GM19351 (cell line): ENCODE data around the gene ECI1.
A peak's percentile ranks its signal among the peaks of the same experiment; 100 is the strongest.
"Not testable (repeated sequence)": the region's sequence is repeated elsewhere in the genome, so short reads cannot be mapped to it uniquely, and the experiment has no call there.

ENCODE experiments used
- ATAC-seq: cut with Tn5 transposase; IDR thresholded peaks from one replicate; pipeline ENCODE4 v1.9.1; 2021; ENCODE audit warnings: mild to moderate bottlenecking, moderate library complexity; ENCODE audit not compliant: unreplicated experiment

Gene ECI1

GRCh38 chr16:2212362-2213324 lies 38.7 kb downstream of the ECI1 start:
- no peak for ATAC-seq

GRCh38 chr16:2211923-2212347 lies 39.5 kb downstream of the ECI1 start:
- ATAC-seq = no peak

- ATAC-seq = no peak
Observed at GRCh38 chr16:2210386-2211365, 40.7 kb downstream of the ECI1 start, which contains the start of gene BRICD5. Gene BRICD5, minus strand, starts transcription at chr16:2210863. Its CDS starts 30 bp downstream, at chr16:2210833.

GRCh38 chr16:2210009-2210332 lies 41.4 kb downstream of the ECI1 start:
- no peak for ATAC-seq

GRCh38 chr16:2209258-2210008 lies 42.0 kb downstream of the ECI1 start:
- ATAC-seq = no peak

- ATAC-seq = no peak
Observed at GRCh38 chr16:2208772-2209171, 42.6 kb downstream of the ECI1 start.

GRCh38 chr16:2208308-2208707 lies 43.1 kb downstream of the ECI1 start:
- ATAC-seq = no peak

GRCh38 chr16:2207872-2208271 lies 43.5 kb downstream of the ECI1 start:
- ATAC-seq = no peak

GRCh38 chr16:2206780-2207433 lies 44.5 kb downstream of the ECI1 start:
- no peak for ATAC-seq

- ATAC-seq = no peak
Observed at GRCh38 chr16:2206420-2206779, 45.0 kb downstream of the ECI1 start.

GRCh38 chr16:2205967-2206313 lies 45.4 kb downstream of the ECI1 start:
- ATAC-seq = peak; percentile 29

GRCh38 chr16:2205104-2205966 lies 46.1 kb downstream of the ECI1 start, which contains the start of gene MLST8:
Gene MLST8, plus strand, starts transcription at chr16:2205454. Its CDS starts 632 bp downstream, at chr16:2206086.
- peak; percentile 70 for ATAC-seq

- no peak for ATAC-seq
Observed at GRCh38 chr16:2204416-2205103, 46.8 kb downstream of the ECI1 start.

GRCh38 chr16:2203119-2203688 lies 48.2 kb downstream of the ECI1 start:
- not testable (repeated sequence) for ATAC-seq

GRCh38 chr16:2200313-2200712 lies 51.1 kb downstream of the ECI1 start:
- ATAC-seq = no peak

- ATAC-seq = no peak
Observed at GRCh38 chr16:2199621-2200139, 51.7 kb downstream of the ECI1 start.

GRCh38 chr16:2199095-2199494 lies 52.3 kb downstream of the ECI1 start:
- no peak for ATAC-seq

- no peak for ATAC-seq
Observed at GRCh38 chr16:2198283-2198682, 53.1 kb downstream of the ECI1 start.
